ENCODE data around the gene VPS11.

GRCh38 chr11:119025541-119025940, 42.1 kb upstream of the VPS11 start:
- TF ChIP-seq POLR2AphosphoS5 (IDR thresholded peaks at IDR 0.05; ENCODE audit: low read depth): no peak
- TF ChIP-seq CTCF (conservative IDR thresholded peaks at IDR 0.05; ENCODE audit: low read depth in 2 of 2): no peak

All from GM23338 (cell line).